ENCODE data around the gene UGT1A10.
"Not testable (repeated sequence)": the region's sequence is repeated elsewhere in the genome, so short reads cannot be mapped to it uniquely, and the experiment has no call there.

The UGT1A10 gene

DNA sequence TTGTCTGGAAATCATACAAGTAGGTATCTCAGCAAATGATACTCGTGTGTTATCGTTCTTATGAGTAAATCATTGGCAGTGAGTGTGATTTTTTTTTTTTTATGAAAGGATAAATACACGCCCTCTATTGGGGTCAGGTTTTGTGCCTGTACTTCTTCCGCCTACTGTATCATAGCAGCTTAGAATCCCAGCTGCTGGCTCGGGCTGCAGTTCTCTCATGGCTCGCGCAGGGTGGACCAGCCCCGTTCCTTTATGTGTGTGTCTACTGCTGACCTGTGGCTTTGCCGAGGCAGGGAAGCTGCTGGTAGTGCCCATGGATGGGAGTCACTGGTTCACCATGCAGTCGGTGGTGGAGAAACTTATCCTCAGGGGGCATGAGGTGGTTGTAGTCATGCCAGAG, at the start of gene UGT1A10:
UGT1A10 (plus strand) TSS at position 143 of the 400 bp plus-strand sequence; CDS start at position 218, 75 bp downstream.
- DNase-seq (ENCODE audit: low read depth); H3K4me3 ChIP-seq (ENCODE audit: low read depth, low read length): not testable (repeated sequence)

DNA sequence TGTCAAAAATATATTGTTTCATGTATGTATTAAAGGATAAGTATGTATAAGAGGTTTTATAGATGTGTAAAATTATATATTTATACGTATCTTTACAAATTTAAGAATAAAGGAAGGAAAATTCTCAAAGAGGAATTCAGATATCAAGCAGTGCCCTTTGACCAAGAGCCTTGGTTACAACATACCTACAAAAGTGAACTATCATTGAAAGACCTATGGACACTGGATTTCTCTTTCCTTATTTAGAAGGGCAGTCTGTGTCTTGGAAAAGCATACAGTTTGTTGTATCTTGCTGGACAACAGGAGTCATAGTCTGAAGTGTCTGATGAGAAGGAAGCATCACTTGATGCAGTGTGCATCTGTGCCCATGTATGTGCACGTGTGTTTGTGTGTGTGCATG, 47.8 kb upstream of the UGT1A10 start:
- TF ChIP-seq CTCF (IDR thresholded peaks at IDR 0.05; ENCODE audit: insufficient read depth, low read depth, low read length, missing control alignments) = no peak
- DNase-seq (ENCODE audit: low read depth) = no peak
- no peak overlapping the region for H3K4me3 ChIP-seq (ENCODE audit: low read depth, low read length)

DNA sequence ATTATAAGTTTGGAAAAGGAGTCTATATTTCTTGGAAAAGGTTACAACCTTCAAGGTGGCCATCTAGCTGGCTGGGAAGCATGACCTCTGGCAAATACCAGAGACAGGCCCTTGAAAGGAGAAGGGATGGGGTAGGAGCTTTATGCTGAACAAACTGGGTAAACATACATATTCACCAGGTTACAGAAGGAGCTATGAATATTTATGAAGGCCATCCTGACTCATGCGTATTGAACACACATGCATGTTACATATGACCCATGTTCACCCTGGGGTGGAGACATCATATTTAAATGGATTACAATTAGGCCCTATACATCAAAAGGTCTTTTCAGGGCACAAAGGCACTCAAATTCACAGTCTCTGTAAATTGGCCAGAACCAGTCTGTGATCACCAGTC, 43.5 kb upstream of the UGT1A10 start:
- DNase-seq (ENCODE audit: low read depth); H3K4me3 ChIP-seq (ENCODE audit: low read depth, low read length): not testable (repeated sequence)

- no peak overlapping the region for H3K4me3 ChIP-seq (ENCODE audit: low read depth, low read length)
- DNase-seq (ENCODE audit: low read depth) = peak; percentile 80
- TF ChIP-seq CTCF (IDR thresholded peaks at IDR 0.05; ENCODE audit: insufficient read depth, low read depth, low read length, missing control alignments) = no peak
Observed at GRCh38 chr2:233593201-233593600, 43.0 kb upstream of the UGT1A10 start.

- DNase-seq (ENCODE audit: low read depth) = no peak
- H3K4me3 ChIP-seq (ENCODE audit: low read depth, low read length) = no peak overlapping the region
- no peak for TF ChIP-seq CTCF (IDR thresholded peaks at IDR 0.05; ENCODE audit: insufficient read depth, low read depth, low read length, missing control alignments)
Observed at GRCh38 chr2:233597522-233597921, 38.7 kb upstream of the UGT1A10 start.

GRCh38 chr2:233598952-233599351, 37.3 kb upstream of the UGT1A10 start:
- H3K4me3 ChIP-seq (ENCODE audit: low read depth, low read length) = no peak overlapping the region
- no peak for TF ChIP-seq CTCF (IDR thresholded peaks at IDR 0.05; ENCODE audit: insufficient read depth, low read depth, low read length, missing control alignments)
- DNase-seq (ENCODE audit: low read depth) = no peak

GRCh38 chr2:233600386-233600785, 35.9 kb upstream of the UGT1A10 start:
- TF ChIP-seq CTCF (IDR thresholded peaks at IDR 0.05; ENCODE audit: insufficient read depth, low read depth, low read length, missing control alignments) = no peak

DNA sequence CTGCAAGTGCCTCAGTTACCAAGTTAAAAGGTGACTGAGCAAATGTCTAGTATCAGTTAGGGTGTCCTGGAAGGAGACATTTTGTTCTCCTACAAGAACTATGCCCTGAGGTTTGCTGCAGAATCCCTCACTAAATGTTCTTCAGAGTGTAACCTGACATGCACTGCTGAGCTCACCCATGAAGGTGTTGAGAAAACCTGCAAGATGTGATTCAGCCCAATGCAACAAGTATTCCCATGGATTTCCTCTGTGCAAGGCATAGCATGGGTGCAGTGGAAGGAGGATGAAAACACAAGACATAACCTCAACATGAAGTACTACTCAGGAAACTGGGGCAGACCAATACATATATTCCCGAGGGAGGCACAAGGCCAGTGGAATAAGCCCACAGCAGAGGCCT, 34.2 kb upstream of the UGT1A10 start:
- TF ChIP-seq CTCF (IDR thresholded peaks at IDR 0.05; ENCODE audit: insufficient read depth, low read depth, low read length, missing control alignments) = no peak
- no peak overlapping the region for H3K4me3 ChIP-seq (ENCODE audit: low read depth, low read length)
- DNase-seq (ENCODE audit: low read depth) = no peak

More at GRCh38 chr2:233600386-233600785, 35.9 kb upstream of the UGT1A10 start:
- no peak for DNase-seq (ENCODE audit: low read depth)
- no peak overlapping the region for H3K4me3 ChIP-seq (ENCODE audit: low read depth, low read length)

All from GM12865 (cell line).